Neural cell (in vitro differentiated cells): ENCODE data around the gene GUCD1. TPM values are rescaled to one million over a fixed set of nuclear protein-coding genes. Genes with fewer than 3 reads are reported as not detected.

Experiments used
- H2AFZ ChIP-seq: fragments of 200-600, 300-800 bp; sonication (generic), shearing (Covaris generic); 2 replicates; pipeline ENCODE4 v1.6.0; 2014; ENCODE audit warnings: low read depth, mild to moderate bottlenecking, antibody characterized with exemption, low read length, moderate library complexity
- H3F3A ChIP-seq: fragments of 200-600 bp; shearing (Covaris generic); 2 replicates; pipeline ENCODE4 v1.6.1; 2016; ENCODE audit warnings: mild to moderate bottlenecking, moderate library complexity, mixed read lengths, antibody characterized with exemption, low read length; ENCODE audit not compliant: insufficient read depth, poor library complexity, severe bottlenecking
- H3K27ac ChIP-seq: fragments of 200-600, 300-800 bp; sonication (generic), shearing (Covaris generic); 2 replicates; pipeline ENCODE4 v1.5.1; 2014; ENCODE audit warnings: mild to moderate bottlenecking, low read length, moderate library complexity
- H3K27me3 ChIP-seq: fragments of 300-800, 200-600 bp; sonication (generic), shearing (Covaris generic); 2 replicates; pipeline ENCODE4 v1.6.0; 2014; ENCODE audit warnings: mild to moderate bottlenecking, low read depth, low read length, moderate library complexity; ENCODE audit not compliant: insufficient read depth
- H3K36me3 ChIP-seq: fragments of 300-800, 200-600 bp; sonication (generic), shearing (Covaris generic); 2 replicates; pipeline ENCODE4 v1.5.1; 2014; ENCODE audit warnings: mild to moderate bottlenecking, antibody characterized with exemption, low read length, moderate library complexity; ENCODE audit not compliant: insufficient read depth
- H3K4me2 ChIP-seq: fragments of 300-800, 200-600 bp; sonication (generic), shearing (Covaris generic); 2 replicates; pipeline ENCODE4 v1.6.0; 2014; ENCODE audit warnings: mild to moderate bottlenecking, low read length
- H3K4me3 ChIP-seq: fragments of 300-800, 200-600 bp; sonication (generic), shearing (Covaris generic); 2 replicates; pipeline ENCODE4 v1.5.1; 2014; ENCODE audit warnings: mild to moderate bottlenecking, low read length, moderate library complexity
- H3K79me2 ChIP-seq: fragments of 200-600 bp; shearing (Covaris generic); replicated peaks from 2 replicates; pipeline ENCODE4 v1.6.0; 2014; ENCODE audit warnings: mild to moderate bottlenecking, low read length, moderate library complexity; ENCODE audit not compliant: insufficient read depth
- H3K9ac ChIP-seq: fragments of 300-800, 200-600 bp; sonication (generic), shearing (Covaris generic); 2 replicates; pipeline ENCODE4 v1.6.1; 2016; ENCODE audit warnings: mild to moderate bottlenecking, low read length, mixed read lengths
- H3K9me2 ChIP-seq: fragments of 200-600 bp; shearing (Covaris generic); 2 replicates; pipeline ENCODE4 v1.6.1; 2016; ENCODE audit warnings: mild to moderate bottlenecking, low read length, mixed read lengths; ENCODE audit not compliant: insufficient read depth
- H3K9me3 ChIP-seq: fragments of 200-600, 300-800 bp; sonication (generic), shearing (Covaris generic); 2 replicates; pipeline ENCODE4 v1.6.1; 2016; ENCODE audit warnings: mild to moderate bottlenecking, mixed run types, low read length, moderate library complexity, mixed read lengths
- H4K20me1 ChIP-seq: fragments of 200-600 bp; shearing (Covaris generic); 2 replicates; pipeline ENCODE4 v1.6.1; 2016; ENCODE audit warnings: mild to moderate bottlenecking, mixed run types; ENCODE audit not compliant: insufficient read depth
- CTCF ChIP-seq: fragments of 450-650 bp; IDR thresholded peaks from 2 replicates; pipeline ENCODE4 v1.5.1; 2014; ENCODE audit warnings: antibody characterized with exemption, mild to moderate bottlenecking, moderate library complexity; ENCODE audit not compliant: poor library complexity, severe bottlenecking
- EP300 ChIP-seq: fragments of 450-650 bp; conservative IDR thresholded peaks from 2 replicates; pipeline ENCODE4 v1.6.1; 2014; ENCODE audit warnings: antibody characterized with exemption, mild to moderate bottlenecking, moderate library complexity; ENCODE audit not compliant: poor library complexity, severe bottlenecking
- EZH2 ChIP-seq: fragments of 200-600, 300-800 bp; shearing (Covaris generic), sonication (generic); IDR thresholded peaks from 2 replicates; pipeline ENCODE4 v1.6.1; 2014; ENCODE audit warnings: antibody characterized with exemption, low read length, borderline replicate concordance, mild to moderate bottlenecking; ENCODE audit not compliant: insufficient read depth, poor library complexity, severe bottlenecking
- MXI1 ChIP-seq: fragments of 450-650 bp; conservative IDR thresholded peaks from 2 replicates; pipeline ENCODE4 v1.6.1; 2014; ENCODE audit warnings: antibody characterized with exemption, mild to moderate bottlenecking; ENCODE audit not compliant: poor library complexity, severe bottlenecking
- POLR2AphosphoS5 ChIP-seq: IDR thresholded peaks from 2 replicates; pipeline ENCODE4 v1.6.1; 2012
- RAD21 ChIP-seq: fragments of 450-650 bp; conservative IDR thresholded peaks from 2 replicates; pipeline ENCODE4 v1.6.1; 2014; ENCODE audit warnings: antibody characterized with exemption, mild to moderate bottlenecking, moderate library complexity
- REST ChIP-seq: IDR thresholded peaks from 2 replicates; pipeline ENCODE4 v1.6.1; 2012; ENCODE audit warnings: borderline replicate concordance
- SMC3 ChIP-seq: fragments of 450-650 bp; conservative IDR thresholded peaks from 2 replicates; pipeline ENCODE4 v1.6.1; 2014; ENCODE audit warnings: antibody characterized with exemption, mild to moderate bottlenecking, moderate library complexity; ENCODE audit not compliant: poor library complexity
- TAF1 ChIP-seq: IDR thresholded peaks from 2 replicates; pipeline ENCODE4 v1.6.1; 2012; ENCODE audit warnings: low read depth
- polyA plus RNA-seq: library from polyadenylated mRNA; depleted of rRNA; stranded (reverse); fragments of >200 nt; gene quantifications from 2 replicates; pipeline ENCODE4 v1.2.3, GENCODE V29; 2014

Gene GUCD1
- polyA plus RNA-seq, 1 donor from 2014 or later: 32.6 TPM

- H3F3A ChIP-seq: no peaks in the 10 kb centered on the region
- no peaks in the 10 kb centered on the region for H3K79me2 ChIP-seq
- no peak overlapping the region for H3K4me3 ChIP-seq
- H3K36me3 ChIP-seq: no peaks in the 10 kb centered on the region
- no peaks in the 10 kb centered on the region for H4K20me1 ChIP-seq
- no peaks in the 10 kb centered on the region for H3K27me3 ChIP-seq
- no peaks in the 10 kb centered on the region for H3K9me2 ChIP-seq
- no peak for TF ChIP-seq MXI1
- TF ChIP-seq CTCF: no peak
- TF ChIP-seq POLR2AphosphoS5: no peak
- no peak overlapping the region for H3K4me2 ChIP-seq
- no peak overlapping the region for H3K9ac ChIP-seq
- no peak overlapping the region for H3K27ac ChIP-seq
- H2AFZ ChIP-seq: no peak overlapping the region
- H3K9me3 ChIP-seq: no peaks in the 10 kb centered on the region
These were observed 48.0 kb downstream of the GUCD1 start for GRCh38 chr22:24506802-24507438.

- Histone ChIP-seq H3F3A (no peaks in the 10 kb centered on the region), H3K79me2 (no peaks in the 10 kb centered on the region), H2AFZ (no peak overlapping the region), H3K9ac (no peak overlapping the region), H4K20me1 (no peaks in the 10 kb centered on the region), H3K9me2 (no peaks in the 10 kb centered on the region), H3K4me3 (no peak overlapping the region), H3K27me3 (no peaks in the 10 kb centered on the region), H3K36me3 (no peaks in the 10 kb centered on the region), H3K9me3 (no peaks in the 10 kb centered on the region), H3K4me2 (no peak overlapping the region), H3K27ac (no peak overlapping the region)
- TF ChIP-seq CTCF (no peak), POLR2AphosphoS5 (no peak), EZH2 (no peak), REST (no peak), EP300 (no peak), SMC3 (no peak), RAD21 (no peak), TAF1 (no peak), MXI1 (no peak)
These were observed 49.8 kb downstream of the GUCD1 start for GRCh38 chr22:24504956-24505736.
